ENCODE data around the gene GPX6.
A peak's percentile ranks its signal among the peaks of the same experiment; 100 is the strongest.
"Not testable (repeated sequence)": the region's sequence is repeated elsewhere in the genome, so short reads cannot be mapped to it uniquely, and the experiment has no call there.

Gene GPX6, protein sequence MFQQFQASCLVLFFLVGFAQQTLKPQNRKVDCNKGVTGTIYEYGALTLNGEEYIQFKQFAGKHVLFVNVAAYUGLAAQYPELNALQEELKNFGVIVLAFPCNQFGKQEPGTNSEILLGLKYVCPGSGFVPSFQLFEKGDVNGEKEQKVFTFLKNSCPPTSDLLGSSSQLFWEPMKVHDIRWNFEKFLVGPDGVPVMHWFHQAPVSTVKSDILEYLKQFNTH

DNA sequence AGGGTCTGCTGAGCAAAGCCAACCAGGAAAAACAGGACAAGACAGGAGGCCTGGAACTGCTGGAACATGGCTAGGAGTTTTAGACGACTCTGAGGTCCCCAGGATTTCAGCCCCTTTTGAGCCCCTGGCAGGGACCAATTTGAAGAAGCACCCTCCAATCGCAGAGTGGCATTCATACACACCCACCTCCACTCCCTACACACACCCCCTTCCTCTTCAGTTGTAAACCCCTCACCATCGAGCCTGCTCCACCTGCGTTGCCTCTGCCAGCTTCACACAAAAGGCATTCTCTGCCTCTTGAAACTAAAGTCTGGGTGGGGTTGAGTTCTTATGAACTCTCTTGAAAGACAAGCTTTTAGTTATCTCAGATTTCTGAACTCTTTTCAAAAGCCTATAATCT, at the start of gene GPX6:
Gene GPX6, minus strand, starts transcription at position 118 of the 400 bp plus-strand sequence. Its CDS starts 50 bp downstream, at position 68.
- no peak for DNase-seq

DNA sequence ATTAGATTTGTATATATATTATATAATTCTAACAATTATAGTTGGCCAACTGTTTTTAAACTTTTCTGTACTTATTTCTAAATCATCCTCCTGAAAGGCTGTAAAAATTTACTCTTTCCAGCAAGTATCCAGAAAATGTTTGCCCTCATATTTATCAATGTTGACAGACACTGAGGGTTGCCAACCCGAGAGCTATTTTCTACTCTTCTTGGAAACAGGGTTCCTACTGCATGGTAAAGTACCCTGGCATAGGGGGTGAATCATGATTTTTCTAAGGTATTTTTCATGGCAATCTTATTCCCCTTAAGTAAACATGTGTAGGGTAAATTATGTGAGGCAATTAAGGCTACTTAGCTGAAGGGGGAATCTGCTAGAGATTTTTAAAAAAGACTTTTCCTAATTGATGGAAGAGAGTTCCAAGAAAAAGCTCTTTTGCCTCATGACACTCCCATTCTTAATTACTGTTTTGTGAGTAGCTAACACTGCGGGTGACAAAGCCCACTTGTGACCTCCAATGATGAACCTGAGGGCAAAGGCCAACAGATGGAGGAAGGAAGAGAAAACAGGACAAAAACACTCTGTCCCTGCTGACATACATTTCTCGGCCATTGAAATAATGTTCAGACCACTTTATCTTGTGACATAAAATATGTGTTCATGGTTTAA, 48.0 kb upstream of the GPX6 start:
- no peak for DNase-seq

DNA sequence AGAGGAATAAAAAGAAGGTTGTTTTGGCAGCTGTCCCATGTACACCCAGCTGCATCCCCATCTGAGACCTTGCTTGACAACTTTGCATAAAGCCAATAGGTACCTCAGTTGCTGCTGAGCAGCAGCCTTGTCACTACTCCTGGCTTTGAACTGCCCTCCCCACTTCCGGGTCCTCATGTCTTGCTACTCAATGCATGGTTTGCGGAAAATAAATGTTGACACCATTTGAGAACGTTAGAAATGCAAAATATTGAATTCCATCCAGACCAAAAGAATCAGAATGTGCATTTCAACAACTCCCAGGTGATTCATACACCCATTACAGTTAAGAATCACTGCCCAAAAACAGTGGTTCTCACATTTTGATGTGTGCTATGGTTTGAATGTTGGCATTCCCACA, 43.0 kb upstream of the GPX6 start:
- DNase-seq: no peak

DNA sequence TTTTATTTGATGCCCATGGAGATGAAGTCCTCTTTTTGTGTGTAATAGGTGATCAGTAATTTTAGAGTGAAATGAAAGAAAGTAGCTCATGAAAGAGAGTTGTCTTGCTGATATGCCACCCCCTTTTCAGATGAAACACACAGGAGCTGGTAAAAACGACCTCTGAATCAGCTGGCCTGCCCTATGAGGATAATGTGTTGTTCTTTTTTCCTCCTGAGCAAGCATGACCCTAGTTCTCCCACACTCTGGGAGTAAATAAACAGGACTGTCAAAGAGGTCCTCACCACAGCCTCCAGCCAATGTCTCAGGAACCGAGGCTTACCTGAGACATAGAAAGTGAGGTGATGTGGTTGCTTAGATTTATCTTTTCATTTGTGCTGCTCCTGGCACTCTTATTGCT, 39.5 kb upstream of the GPX6 start:
- no peak for DNase-seq

DNA sequence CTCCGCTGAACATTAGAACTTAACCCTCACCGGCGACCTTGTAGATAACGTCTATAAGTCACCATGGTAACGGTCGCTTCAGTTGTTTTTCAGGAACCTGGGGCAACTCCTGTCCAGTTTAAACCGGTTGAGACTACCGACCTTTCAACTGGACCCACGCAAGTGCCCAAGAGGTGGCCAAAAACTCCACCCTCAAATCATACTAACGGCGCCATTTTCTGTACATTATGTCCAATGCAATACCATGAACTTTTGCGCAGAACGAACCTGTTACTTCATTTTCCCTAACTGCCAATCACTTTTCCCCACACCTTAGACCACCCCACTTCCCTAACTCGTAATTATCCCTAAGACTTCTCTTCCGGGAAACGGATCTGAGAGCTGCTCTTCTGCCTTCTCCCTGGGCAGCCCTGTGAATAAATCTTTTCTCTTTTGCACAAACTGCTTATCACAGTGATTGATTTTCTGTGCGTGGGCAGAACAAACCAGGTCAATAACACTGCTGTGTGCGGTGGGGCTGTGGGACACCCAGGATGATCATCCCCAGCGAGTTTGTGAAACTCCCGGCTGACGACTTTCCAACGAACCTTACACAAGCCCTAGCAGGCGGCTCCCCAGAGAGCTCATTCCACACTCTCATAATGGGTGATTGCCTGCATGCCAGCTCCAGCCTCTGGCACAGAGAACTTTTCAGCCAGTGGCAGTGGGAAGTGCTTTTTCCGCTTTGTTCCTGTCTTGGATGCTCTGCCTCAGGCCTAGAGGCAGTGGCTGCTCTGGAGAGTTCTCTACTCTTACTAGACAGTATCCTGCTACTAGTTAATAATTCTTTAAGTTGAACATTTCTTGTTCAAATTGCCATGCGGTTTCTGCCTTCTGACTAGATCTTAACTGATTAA, 38.6 kb upstream of the GPX6 start:
- no peak for DNase-seq

DNA sequence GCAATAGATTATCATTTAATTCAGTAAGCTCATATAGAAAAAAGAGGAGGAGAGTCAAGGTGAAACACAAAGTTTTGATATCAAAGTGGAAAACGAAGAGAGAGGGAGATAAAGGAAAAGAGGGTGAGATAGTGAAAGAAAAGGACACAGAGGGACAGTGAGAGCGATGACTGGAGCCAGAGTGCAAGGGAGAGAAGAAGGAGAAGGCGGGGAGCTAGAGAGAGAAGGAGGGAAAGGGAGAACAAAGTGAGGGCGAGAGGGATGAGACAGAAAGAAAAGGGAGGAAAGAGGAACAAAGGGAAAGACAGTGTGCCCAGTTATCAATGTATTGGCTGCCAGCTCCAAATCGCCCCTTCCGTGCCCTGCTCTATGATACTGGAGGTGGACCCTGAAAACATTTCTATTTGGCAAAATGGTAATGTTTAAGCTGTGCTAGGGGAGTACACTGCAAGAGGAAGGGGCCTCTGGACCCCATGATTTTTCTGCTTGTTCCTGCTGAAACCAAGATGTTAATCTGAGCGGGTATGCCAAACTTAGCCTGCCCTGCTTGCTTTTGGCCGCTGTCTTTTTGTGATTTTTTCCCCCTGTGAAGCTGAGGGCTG, 37.9 kb upstream of the GPX6 start:
- no peak for DNase-seq

DNA sequence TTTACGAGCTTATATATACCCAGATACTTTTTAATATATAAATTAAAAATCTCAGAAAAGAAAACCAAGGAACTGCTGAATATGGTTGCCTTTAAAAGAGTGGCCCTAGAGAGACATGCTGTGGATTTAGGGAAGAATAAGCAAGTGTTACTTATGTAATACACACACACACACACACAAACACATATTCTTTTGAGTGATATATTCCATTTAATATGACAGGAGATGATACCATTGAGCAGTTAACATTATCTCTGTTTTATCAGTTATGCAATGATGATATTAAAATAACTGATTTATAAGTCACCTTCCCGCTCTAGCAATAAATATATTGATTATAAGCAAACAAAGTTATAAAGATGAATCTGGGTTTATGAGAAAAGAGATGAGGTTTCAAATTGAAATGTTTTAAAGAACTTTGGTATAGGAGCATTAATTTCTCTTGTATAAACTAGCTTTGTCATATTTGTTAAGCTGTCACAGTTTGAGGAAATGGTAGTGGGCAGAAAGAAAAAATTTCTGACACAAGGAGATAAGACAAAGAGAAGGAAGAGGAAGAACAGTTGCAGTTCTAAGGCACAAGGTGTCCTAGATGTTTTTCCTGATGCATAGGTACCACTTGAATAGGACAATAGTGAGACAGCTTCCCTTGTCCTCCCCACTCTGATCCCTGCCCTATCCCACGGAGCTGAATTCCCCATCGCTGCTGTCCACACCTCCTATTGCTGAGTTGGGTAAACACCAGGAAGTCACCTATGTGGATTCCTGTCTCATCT, 36.5 kb upstream of the GPX6 start:
- no peak for DNase-seq

DNA sequence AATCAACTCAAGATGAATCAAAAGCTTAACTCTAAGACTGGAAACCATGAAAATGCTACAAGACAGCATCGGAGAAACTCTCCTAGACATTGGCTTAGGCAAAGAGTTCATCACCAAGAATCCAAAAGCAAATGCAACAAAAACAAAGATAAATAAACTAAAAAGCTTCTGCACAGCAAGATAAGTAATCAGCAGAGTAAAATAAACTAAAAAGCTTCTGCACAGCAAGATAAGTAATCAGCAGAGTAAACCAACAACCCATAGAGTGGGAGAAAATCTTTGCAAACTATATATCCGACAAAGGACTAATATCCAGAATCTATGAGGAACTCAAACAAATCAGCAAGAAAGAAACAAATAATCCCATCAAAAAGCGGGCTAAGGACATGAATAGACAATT, 31.4 kb upstream of the GPX6 start:
- DNase-seq: not testable (repeated sequence)

DNA sequence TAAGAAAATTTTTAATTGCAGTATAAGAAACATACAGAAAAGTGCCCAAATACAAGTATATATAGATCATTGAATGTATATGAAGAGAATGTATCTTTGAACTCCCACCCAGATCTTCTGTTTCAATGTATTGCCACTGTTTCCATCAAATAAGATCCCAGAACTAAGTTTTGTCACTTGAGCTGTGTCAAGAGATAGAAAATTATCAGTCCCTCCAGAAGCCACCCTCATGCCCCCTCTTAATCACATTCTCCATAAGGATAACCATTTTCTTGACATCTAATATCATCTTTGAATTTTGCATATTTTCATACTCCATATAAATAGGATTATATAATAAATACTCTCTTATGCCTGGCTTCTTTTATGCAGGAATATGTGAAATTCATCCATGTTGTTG, 30.4 kb upstream of the GPX6 start:
- no peak for DNase-seq

DNA sequence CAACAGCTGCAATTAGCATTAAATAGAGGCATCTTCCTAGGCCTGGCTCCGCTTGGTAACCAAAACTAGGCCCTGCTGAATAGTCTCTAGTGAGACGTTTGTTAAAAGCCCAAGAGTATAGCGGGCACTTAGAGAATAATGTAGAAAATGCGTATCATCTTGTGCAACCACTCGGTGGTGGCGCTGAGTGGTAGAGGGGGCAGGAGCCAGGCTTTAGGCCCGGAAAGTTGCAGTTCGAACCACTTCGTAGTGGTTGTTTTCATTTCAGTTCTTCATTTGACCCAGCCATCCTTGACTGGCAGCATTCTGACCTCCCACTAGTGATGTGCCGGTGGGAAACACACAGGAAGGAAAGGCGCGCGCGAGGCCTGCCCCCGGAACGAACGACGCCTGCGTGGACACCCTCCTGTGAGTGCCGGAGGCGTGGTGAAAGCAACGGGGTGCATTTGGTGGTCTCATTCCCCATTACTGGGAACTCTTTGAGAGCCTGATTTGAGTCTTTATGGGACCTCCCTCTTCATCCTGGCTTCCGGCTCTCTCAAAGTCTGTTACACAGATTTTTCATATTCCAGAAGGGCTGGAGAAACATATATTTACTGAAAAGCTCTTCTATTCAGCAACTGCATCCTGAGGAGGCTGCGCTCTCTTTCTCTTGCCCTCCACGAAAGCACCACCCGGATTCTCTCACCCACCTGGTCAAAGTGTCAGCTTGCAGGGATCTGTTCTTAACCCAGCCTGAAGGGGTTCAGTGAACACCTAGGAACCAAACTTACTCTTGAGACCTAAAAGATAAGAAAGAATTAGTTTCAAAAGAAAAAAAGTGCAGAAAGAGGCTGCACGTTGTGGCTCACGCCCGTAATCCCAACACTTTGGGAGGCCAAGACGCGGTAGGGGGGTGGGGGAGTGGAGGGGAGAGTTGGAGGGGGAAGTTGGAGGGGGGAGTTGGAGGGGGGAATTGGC, 28.3 kb upstream of the GPX6 start:
- DNase-seq: no peak

DNA sequence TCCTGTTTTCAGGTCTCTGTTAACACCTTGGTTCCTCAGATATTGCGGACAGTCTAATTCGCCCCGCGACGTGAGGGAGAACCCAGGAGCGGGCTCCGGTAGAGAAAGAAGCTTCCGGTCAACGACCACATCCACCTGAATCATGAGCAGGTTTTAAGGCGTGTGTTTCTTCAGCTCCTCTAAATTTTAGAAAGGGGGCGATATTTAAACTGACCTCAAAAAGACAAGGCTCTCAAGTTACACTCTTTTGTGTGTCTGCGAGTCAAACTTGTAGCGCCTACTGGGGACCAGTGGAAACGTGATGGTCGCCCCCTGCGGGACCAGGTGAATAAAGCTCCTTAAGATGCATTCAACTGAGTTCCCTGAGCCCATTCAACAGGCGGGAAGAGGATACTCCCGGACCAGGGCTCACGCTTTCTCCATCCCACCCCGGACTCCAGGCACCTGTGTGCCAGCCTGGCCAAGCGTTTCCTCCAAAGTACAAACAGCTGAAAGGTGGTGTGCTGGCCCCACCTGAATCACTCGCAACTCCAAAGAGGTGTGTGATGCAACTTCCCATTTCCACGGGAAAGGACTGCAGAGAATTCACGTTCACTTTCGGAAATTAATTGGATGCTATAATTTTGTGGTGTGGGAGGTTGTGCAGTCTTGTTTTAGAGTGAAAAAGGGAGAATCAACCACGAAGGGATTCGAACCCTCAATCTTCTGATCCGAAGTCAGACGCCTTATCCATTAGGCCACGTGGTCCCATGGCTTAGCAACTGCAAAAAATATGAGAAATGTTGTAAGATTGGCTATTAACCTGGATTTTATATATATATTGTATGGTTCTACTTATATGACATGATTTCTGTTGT, 27.1 kb upstream of the GPX6 start:
- DNase-seq: peak; percentile 87

DNA sequence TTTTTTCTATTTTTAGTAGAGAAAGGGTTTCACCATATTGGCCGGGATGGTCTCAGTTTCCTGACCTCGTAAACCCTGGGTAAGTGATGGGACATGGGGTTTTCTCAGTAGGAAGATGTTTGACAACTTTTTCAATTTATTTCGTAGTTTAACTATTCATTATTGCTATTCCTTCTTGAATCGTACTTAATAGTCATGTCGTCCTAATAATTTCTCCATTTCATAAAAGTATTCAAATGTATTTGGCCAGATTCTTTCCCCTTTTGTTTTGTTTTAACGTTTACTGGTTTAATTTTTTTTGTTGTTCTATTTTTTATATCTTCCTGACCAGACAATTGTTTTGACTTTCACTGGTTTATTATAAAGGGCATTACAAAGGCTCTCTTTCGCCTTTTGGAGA, 26.4 kb upstream of the GPX6 start:
- no peak for DNase-seq

DNA sequence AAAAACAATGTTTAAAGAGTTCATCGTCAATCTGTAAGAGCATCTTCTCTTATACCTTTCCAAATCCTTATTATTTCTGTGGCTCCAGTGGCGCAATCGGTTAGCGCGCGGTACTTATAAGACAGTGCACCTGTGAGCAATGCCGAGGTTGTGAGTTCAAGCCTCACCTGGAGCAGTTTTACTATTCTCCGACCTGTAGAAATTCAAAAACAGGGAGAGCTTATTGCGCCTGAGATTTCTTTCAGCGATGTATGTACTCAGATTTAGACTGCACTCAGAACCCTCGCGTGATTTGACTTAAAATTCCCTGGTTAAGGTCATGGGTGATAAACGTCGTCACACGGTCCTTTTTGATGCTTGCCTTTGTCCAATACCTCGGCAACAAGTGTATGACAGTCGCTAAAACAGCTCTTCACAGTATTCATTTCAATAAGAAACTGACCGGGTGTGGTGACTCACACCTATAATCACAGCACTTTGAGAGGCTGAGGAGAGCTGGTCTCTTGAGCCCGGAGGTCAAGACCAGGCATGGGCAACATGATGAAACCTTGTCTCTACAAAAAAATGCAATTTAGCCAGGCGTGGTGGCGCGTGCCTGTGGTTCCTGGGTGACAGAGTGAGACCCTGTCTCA, 22.0 kb upstream of the GPX6 start:
- no peak for DNase-seq

DNA sequence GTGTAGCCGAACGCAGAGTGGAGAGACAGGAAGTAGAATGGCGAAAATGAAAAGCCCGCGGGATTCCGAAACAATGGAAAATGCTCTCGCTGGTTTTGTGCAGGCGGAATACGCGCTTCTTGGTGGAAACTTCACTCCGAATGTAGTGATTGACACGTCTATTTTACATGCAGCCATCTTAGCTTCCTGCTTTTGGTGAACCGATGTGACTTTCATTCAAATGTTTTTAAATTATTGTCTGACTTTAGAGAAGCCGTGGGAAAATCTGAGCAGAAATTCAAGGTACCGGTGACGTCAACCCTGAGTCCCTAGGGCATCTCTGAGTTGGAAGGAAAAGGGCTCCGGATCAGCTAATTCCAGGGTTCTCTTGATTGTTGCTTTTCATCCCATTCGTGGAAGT, 21.5 kb upstream of the GPX6 start:
- DNase-seq: no peak

DNA sequence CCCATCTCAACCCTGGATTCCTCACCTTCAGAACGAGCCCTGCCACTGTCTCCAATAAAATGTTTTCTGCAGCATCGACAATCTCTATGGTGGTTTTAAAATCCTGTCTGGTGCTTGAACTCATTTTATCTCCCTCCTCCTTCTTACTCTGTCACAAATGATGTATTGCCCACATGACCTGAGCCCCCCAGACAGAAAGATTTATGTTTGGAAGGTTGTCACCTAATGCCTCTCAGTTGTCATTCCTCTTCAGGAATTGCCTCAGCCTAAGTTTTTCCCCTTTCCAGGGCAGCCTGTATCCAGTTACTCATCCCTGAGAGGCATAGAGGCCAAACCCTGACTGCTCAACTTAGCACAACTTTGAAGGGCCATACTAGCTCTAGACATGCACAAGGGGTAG, 19.3 kb upstream of the GPX6 start:
- DNase-seq: no peak

DNA sequence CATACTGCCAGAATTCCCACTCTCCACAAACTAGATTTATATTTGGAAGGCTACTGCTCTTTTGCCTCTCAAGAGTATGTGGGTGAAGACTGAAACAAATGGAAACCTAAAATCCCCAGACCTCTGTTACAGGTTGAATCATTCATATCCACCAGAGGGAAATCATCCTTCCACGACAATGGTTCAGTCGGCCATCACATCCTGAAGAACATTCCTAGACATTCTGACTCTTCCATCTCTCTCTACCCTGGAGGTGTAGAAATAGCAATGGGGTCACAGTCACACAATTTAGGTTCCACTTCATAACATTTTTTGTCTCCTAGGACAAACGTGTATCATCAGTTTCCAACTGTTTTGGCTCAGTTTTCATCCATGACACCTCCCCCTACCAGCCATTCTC, 18.7 kb upstream of the GPX6 start:
- DNase-seq: no peak

DNA sequence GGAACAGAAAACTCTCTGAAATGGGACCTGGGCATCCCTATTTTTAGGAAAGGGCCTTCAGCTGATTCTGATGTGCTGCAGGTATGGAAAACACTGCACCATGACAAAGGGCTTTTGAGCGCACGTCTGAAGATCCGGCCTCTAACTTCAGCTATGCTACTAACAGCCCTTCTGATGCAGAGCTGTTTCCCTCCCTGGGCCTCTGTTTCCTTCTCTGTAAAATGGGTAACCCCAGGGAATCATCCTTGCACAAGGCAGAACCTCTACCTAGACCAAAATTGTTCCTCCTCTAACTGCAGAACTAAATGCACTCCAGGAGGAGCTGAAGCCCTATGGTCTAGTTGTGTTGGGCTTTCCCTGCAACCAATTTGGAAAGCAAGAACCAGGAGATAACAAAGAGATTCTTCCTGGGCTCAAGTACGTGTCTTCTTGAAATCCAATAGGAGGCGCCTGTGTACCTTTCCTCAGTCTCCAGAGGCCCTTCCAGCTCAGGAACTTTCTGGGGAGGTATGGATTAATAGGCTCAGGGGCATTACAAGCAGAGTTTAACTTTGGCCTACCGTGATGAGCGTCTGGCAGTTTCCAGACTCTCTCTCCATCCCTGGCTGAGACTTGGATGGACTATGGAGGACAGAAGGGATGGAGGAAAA, 16.0 kb upstream of the GPX6 start:
- no peak for DNase-seq

DNA sequence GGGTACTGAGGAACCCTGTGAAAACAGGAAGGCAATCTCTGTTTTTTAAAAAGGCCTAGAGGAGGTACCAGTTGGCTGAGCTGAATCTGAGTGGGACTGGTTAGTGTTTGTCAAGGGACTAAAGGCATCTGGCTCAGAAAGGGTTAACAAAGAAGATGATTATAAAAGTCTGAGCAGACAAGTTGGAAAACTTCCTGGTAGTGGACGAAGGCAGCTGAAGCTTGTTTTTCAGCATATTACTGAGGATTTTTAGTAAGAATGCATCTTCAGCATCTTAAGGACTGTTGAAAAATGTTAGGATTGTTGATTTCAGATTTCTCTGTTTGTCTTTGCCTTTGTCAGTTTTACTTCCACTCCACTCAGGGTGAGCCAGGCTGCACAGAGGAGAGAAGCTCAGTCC, 15.2 kb upstream of the GPX6 start:
- DNase-seq: no peak

DNA sequence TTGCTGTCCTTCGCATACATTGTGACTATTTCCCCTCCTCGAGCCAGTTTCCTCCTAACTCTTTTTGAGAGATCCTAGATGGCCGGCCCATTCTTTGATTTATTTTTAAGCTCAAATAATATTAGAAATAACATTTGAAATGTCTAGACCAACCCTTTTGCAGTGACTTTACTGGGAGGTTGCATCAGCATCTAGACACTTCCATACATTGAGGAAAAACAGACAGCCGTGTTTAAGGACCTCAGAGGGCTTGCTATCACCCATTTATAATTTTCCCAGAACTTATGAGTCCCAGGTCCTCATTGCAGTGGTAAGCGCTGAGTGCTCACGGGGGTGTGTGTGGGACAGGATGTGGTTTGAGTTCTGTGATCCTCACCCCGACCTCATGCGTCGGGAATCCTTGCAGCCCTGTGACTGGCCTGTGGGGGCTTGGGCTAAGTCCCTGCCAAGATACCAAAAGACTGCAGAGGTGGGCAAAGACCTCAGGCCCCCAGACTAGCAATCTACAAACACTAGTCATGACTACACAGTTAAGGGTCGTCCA, 10.0 kb upstream of the GPX6 start, which contains the start of gene GPX5:
Gene GPX5, plus strand, starts transcription at position 386 of the 544 bp plus-strand sequence. Its CDS starts 133 bp downstream, at position 519.
- no peak for DNase-seq
